HG03432 (cell line): ENCODE results near the gene C1orf21.
"Not testable (repeated sequence)": the region's sequence is repeated elsewhere in the genome, so short reads cannot be mapped to it uniquely, and the experiment has no call there.

Source experiments
- ATAC-seq: cut with Tn5 transposase; IDR thresholded peaks from one replicate; pipeline ENCODE4 v1.9.1; 2021; ENCODE audit warnings: mild to moderate bottlenecking, moderate library complexity; ENCODE audit not compliant: unreplicated experiment

The C1orf21 gene

DNA sequence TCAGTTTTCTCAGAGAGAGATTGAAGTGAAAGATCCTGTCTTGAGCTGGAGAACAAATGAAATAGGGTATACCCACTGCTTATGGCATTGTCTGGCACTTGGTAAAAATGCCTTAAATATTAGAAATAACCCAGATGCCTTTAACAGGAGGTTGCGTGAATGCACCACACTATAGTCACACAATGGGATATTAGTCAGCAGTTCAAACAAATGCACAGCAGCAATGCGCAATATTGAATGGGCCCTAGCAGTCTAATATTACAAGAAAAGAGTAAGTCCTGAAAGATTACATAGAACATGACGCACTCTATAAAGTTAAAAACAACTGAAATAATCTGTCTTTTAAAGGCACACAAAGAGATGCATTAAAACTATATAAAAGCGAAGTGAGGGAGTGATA, 206.8 kb downstream of the C1orf21 start:
- no peak for ATAC-seq

DNA sequence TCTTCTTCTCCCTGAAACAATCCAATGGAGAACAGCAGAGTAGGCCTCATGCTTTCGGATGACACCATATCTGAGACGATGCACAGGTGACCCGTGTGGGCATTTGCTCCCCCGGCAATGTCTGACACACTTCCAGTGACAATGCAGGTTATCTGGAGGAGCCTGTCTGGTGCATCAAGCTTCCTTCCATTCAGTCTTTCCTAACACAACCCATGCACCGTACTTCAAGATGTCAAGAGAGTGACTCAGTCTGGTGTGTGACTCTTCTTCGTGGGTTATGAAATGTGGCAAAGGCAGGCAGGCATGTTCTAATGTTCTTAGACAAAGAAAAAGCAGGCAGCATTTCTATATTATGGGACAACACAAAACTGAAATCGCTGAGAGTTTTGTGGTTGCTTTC, 208.8 kb downstream of the C1orf21 start:
- ATAC-seq: no peak

GRCh38 chr1:184596950-184597645, 210.3 kb downstream of the C1orf21 start:
- ATAC-seq: no peak

DNA sequence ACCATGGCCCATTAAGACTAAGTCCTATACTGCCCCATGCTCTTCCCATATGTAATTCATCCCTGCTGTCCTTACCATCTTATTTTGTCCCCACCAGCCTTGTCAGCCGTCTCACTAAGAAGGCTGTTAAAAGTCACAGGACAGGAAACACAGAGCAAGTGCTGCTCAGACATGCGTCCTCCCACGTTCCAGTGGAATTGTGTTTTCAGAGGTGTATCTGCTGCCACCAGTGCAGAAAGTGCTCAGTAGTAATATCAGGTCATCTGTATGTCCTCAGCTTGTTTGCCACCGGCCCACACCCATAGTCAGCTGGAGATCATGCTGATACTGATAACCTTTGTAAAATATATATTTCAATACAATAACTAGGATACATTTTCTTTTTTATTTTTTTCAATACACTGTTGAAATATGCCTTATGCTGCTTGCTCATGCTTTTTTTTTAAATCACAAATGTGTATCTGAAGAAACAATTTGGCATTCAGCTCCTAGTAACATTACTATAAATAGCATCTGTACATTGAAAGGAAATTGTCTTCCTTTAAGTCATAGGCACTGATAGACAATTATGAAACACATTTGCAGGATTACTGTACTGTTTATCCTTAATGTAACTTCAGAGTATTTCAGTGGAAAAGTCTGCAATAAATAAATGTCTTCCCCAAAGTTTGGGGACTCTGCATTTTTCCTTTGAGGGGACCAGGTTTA, 211.0 kb downstream of the C1orf21 start:
- ATAC-seq: no peak

DNA sequence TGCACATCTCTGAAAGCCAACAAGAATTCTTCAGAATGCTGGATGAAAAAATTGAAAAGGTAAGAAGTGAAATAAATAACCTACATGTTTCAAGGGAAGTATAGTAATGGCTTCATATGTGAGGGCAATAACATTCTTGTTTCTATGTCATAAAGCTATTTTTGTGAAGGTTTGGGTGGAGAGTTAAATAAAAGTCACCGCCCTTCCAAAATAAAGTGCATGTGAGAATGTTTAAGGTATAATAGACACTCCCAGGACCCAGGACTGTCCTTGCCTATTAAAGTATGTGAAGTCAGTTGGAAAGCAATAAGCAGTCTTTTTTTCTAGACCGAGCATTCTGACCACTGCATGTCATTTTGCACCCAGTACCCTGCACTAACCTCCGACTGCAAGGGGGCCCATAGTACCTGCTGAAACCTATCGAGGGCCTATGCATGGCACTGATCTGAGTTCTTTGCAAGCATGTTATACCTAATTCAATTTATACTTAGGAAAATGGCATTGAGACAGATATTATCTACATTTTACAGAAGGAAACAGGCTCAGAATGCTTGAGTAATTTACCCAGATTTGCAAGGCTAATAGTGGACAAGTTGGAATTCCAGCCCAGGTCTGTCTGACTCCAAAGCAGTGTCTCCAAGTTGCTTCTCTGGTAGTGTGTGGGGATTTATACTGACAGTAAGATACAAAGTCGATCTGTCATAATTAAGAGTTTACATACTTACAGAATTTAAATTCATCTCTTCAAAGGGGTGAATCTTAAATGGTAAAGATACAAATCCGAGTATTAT, 211.8 kb downstream of the C1orf21 start:
- ATAC-seq: no peak

- ATAC-seq: no peak
Observed at GRCh38 chr1:184604152-184604900, 217.5 kb downstream of the C1orf21 start.

GRCh38 chr1:184605941-184606340, 219.1 kb downstream of the C1orf21 start:
- no peak for ATAC-seq

GRCh38 chr1:184606786-184607185, 220.0 kb downstream of the C1orf21 start:
- no peak for ATAC-seq

DNA sequence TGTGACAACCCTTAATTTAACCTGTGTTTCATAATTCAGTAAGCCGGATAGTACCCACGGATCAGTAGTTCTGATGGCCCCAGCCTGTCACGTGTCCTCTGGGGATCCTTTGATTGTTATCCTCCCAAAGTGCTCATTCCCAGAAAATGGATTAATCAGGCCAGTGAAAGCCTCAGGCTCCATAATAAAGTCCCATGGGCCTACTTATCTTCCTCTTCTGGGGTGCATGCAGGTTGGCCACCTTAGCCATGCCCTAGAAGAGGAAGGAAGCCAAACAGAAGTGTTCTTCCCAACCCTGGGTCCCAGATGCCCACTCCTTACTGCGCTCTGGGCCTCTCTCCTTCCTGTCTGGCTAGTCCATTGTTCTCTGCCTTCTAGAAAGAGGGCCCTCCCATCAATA, 221.8 kb downstream of the C1orf21 start:
- ATAC-seq: no peak

DNA sequence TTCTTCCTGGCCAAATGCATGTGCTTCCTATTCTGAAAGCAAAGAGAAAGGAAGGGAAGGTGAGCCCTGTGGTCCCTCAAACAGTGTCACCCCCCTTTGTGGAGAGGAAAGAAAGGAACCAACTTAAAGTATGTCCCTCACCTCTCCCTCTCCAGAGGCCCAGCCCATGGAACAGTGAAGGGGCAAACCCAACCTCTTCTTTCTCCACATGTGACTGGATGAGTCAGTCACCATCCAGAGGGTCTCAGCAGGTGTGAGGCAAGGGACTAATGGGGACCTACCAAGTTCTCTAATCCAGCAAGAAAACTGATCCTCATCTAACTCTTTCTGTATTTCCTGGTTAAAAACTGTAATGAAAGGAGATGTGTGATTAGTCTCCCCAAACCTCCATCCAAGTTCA, 222.2 kb downstream of the C1orf21 start:
- ATAC-seq: no peak

GRCh38 chr1:184610876-184611595, 224.2 kb downstream of the C1orf21 start:
- no peak for ATAC-seq

GRCh38 chr1:184612229-184612628, 225.4 kb downstream of the C1orf21 start:
- ATAC-seq: not testable (repeated sequence)

- no peak for ATAC-seq
Observed at GRCh38 chr1:184614667-184615066, 227.8 kb downstream of the C1orf21 start.

DNA sequence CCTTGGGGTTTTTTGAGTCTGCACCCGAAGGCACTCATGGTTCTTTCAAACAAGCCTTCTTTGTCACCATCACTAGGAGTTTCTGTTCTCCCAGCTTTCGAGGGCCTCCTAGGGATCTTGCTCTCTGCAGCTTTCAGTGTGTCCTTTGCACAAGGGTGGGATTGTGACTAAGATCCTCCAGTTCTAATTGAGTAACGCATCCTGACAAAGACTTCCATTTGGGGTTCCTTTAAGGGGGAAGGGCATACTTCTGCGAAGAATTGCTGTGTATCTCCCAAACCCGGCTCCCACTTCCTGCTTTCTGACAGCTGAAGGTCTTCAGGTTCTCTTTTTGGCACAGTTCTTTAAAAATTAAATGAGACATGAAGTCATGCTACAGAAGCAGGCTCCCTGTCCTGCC, 228.5 kb downstream of the C1orf21 start:
- no peak for ATAC-seq

DNA sequence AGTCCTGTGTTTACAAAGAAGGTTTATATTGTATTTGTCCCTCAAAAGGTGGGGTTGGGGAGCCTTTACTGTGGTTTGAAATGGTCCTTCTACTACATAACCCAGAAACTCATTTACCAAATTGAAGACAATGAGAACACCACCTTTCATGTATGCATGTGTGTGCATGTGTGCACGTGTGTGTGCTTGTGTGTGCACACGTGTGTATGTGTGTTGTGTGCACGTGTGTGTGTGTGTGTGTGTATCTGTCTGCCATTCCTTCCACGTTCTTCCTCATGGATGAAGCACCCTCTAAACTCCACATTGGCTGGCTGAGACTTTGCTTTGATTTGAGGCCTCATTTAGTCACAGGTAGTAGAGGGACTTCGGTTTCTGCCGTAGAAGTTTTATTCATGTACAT, 229.7 kb downstream of the C1orf21 start:
- ATAC-seq: no peak

GRCh38 chr1:184617433-184618029, 230.7 kb downstream of the C1orf21 start:
- ATAC-seq: no peak

GRCh38 chr1:184618851-184619250, 232.0 kb downstream of the C1orf21 start:
- no peak for ATAC-seq

DNA sequence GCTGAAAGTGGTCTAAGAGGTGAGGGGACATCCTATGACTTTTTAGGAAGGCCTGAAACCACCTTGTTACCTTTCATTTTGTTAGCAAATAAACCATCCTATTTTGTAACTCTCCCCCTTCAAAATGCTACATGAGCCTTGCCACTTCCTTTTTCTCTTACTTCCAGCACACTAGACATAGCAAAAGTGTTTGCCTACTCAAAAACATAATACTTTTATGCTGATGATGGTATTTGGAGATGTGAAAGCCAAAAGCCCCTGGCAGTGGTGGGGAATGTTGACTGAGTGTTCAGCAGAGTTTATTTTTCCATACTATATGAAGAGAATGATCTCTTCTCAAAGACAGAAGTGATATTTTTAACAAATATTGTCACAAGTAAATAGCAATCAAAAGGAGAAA, 233.6 kb downstream of the C1orf21 start:
- no peak for ATAC-seq

DNA sequence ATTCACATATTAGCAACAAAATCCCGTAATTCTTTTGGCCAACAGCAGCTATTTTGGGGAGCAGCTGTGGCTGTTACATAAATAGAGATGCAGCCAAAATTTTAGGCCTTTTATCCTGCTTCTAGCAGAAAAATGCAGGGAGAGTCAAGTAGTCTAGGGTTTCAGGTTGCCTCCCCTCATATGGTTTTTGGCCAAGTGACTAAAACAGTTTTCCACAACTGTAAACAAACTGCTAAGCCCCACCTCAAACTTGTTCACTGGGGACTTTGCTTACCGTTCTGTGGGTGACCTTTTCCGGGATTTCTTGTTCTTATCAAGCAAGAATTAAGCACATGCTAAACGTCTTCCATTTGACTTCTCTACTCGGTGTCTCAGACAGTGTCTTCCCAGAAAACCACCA, 234.4 kb downstream of the C1orf21 start:
- no peak for ATAC-seq
